ENCODE results near the gene TXNDC2. TPM values are rescaled to one million over a fixed set of nuclear protein-coding genes. Genes with fewer than 3 reads are reported as not detected.
"Not testable (repeated sequence)": the region's sequence is repeated elsewhere in the genome, so short reads cannot be mapped to it uniquely, and the experiment has no call there.

TXNDC2 gene
- polyA plus RNA-seq, 3 donors from 2014 or later = not detected

GRCh38 chr18:9852266-9853081 lies 33.3 kb upstream of the TXNDC2 start:
- Mint-ChIP-seq H3K27me3 (ENCODE audit: low read depth in 3 of 3) (peaks cover 0 to 22% (median 1%) of the 10 kb centered on the region in 3 donors), H3K4me3 (no peak overlapping the region), H3K36me3 (no peaks in the 10 kb centered on the region), H3K9me3 (no peaks in the 10 kb centered on the region), H3K4me1 (no peaks in the 10 kb centered on the region), H3K27ac (no peak overlapping the region)
- DNase-seq = no peak

- no peak for DNase-seq
- H3K27me3 Mint-ChIP-seq (ENCODE audit: low read depth in 3 of 3) = peaks cover 0 to 17% (median 4%) of the 10 kb centered on the region in 3 donors
- H3K4me1 Mint-ChIP-seq = peaks cover 0 to 5% of the 10 kb centered on the region in 2 donors
- H3K27ac Mint-ChIP-seq = no peak overlapping the region
- H3K4me3 Mint-ChIP-seq = no peak overlapping the region
- no peaks in the 10 kb centered on the region for H3K36me3 Mint-ChIP-seq
- no peaks in the 10 kb centered on the region for H3K9me3 Mint-ChIP-seq
Observed at GRCh38 chr18:9854801-9855676, 30.7 kb upstream of the TXNDC2 start.

- Mint-ChIP-seq H3K9me3 (no peaks in the 10 kb centered on the region), H3K27me3 (ENCODE audit: low read depth in 3 of 3) (peaks cover 0 to 17% (median 4%) of the 10 kb centered on the region in 3 donors), H3K4me3 (no peak overlapping the region), H3K4me1 (peaks cover 0 to 5% of the 10 kb centered on the region in 2 donors), H3K36me3 (no peaks in the 10 kb centered on the region), H3K27ac (no peak overlapping the region)
- no peak for DNase-seq
Observed at GRCh38 chr18:9855681-9856080, 30.1 kb upstream of the TXNDC2 start.

DNA sequence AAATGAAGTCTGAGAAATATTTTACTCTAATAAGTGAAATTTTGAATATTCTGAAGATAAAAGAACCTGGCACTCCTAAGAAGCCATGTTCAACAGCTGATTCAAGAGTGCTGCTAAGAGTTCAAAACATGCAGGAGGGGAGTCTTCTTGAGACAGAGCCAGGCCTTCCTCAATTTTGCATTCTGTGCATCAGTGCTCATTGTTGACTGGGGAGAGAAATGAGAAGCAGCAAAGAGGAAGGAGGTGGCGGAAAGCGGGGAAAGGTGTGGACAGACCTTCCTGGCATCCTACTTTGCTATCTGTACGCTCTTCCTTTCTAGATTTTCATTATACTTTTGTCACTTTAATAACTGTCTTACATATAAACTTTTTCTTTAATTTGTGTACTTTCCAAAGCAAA lies 29.7 kb upstream of the TXNDC2 start:
- H3K4me3 Mint-ChIP-seq = no peak overlapping the region
- H3K27ac Mint-ChIP-seq = no peak overlapping the region
- peaks cover 0 to 17% (median 6%) of the 10 kb centered on the region in 3 donors for H3K27me3 Mint-ChIP-seq (ENCODE audit: low read depth in 3 of 3)
- H3K4me1 Mint-ChIP-seq = peaks cover 0 to 5% of the 10 kb centered on the region in 2 donors
- H3K36me3 Mint-ChIP-seq = no peaks in the 10 kb centered on the region
- DNase-seq = no peak
- H3K9me3 Mint-ChIP-seq = no peaks in the 10 kb centered on the region

- H3K9me3 Mint-ChIP-seq, DNase-seq, H3K4me1 Mint-ChIP-seq, H3K4me3 Mint-ChIP-seq, H3K36me3 Mint-ChIP-seq, H3K27ac Mint-ChIP-seq: not testable (repeated sequence)
- peaks cover 0 to 17% (median 6%) of the 10 kb centered on the region in 3 donors for H3K27me3 Mint-ChIP-seq (ENCODE audit: low read depth in 3 of 3)
Observed at GRCh38 chr18:9857479-9857998, 28.2 kb upstream of the TXNDC2 start.

- H3K4me1 Mint-ChIP-seq = peaks cover 0 to 5% of the 10 kb centered on the region in 2 donors
- H3K4me3 Mint-ChIP-seq = no peak overlapping the region
- H3K9me3 Mint-ChIP-seq = peaks cover 0 to 2% (median 0%) of the 10 kb centered on the region in 6 donors
- no peak overlapping the region for H3K27ac Mint-ChIP-seq
- H3K36me3 Mint-ChIP-seq = no peaks in the 10 kb centered on the region
- H3K27me3 Mint-ChIP-seq (ENCODE audit: low read depth in 3 of 3) = peaks cover 0 to 17% (median 7%) of the 10 kb centered on the region in 3 donors
- no peak for DNase-seq
Observed at GRCh38 chr18:9858642-9859041, 27.1 kb upstream of the TXNDC2 start.

GRCh38 chr18:9859232-9859631 lies 26.5 kb upstream of the TXNDC2 start:
- Mint-ChIP-seq H3K36me3 (no peaks in the 10 kb centered on the region), H3K27ac (no peak overlapping the region), H3K4me3 (no peak overlapping the region), H3K9me3 (peaks cover 0 to 2% (median 0%) of the 10 kb centered on the region in 6 donors), H3K27me3 (ENCODE audit: low read depth in 3 of 3) (peaks cover 0 to 14% (median 9%) of the 10 kb centered on the region in 3 donors), H3K4me1 (peaks cover 0 to 5% of the 10 kb centered on the region in 2 donors)
- no peak for DNase-seq

DNA sequence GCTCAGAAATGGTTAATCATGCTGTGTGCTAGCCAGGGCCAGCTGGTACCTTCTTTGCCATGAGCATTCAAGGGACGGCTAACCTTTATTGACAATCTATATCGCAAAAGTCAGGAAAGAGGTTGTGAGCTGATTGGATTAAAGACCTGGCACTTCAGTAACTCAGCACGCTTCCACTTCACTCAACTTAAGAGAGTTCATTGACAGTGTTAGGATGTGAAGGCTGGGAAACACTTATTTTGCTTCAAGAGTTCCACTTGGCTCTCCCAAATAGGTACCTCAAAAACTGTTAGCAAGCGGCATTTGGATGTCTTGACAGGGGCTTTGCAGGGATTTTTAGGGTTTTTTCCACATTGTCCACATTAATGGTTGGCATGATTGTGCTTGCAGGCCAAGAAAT lies 25.1 kb upstream of the TXNDC2 start:
- Mint-ChIP-seq H3K36me3 (peaks cover 0 to 5% (median 3%) of the 10 kb centered on the region in 3 donors), H3K4me3 (no peak overlapping the region), H3K27me3 (ENCODE audit: low read depth in 3 of 3) (peaks cover 0 to 10% (median 9%) of the 10 kb centered on the region in 3 donors), H3K4me1 (peaks cover 0 to 5% of the 10 kb centered on the region in 2 donors), H3K27ac (no peak overlapping the region), H3K9me3 (peaks cover 4 to 9% (median 5%) of the 10 kb centered on the region in 6 donors)
- DNase-seq = no peak

DNA sequence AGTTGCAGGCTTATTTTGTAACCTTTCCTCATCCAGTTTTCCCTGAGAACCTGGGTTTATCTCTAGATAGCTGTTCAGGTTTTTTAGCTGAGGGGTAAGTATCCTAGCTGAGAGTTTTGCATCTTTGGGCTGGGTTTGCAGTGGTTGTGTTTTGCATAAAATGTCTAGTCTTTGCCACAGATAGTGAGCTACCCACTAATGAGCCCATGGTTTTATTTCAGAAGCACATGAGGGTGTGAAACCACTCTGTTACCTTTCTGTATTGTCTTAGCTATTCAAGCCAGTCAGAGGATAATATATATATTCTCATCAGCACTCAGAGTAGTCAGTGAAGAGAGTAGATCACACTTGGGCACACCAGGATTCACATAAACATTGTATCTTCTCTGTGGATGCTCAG lies 24.6 kb upstream of the TXNDC2 start:
- Mint-ChIP-seq H3K27me3 (ENCODE audit: low read depth in 3 of 3) (peaks cover 0 to 9% (median 8%) of the 10 kb centered on the region in 3 donors), H3K4me3 (no peak overlapping the region), H3K27ac (no peak overlapping the region), H3K4me1 (peaks cover 0 to 5% of the 10 kb centered on the region in 2 donors), H3K9me3 (peaks cover 8 to 14% (median 10%) of the 10 kb centered on the region in 6 donors), H3K36me3 (peaks cover 3 to 9% (median 7%) of the 10 kb centered on the region in 3 donors)
- DNase-seq = no peak

DNA sequence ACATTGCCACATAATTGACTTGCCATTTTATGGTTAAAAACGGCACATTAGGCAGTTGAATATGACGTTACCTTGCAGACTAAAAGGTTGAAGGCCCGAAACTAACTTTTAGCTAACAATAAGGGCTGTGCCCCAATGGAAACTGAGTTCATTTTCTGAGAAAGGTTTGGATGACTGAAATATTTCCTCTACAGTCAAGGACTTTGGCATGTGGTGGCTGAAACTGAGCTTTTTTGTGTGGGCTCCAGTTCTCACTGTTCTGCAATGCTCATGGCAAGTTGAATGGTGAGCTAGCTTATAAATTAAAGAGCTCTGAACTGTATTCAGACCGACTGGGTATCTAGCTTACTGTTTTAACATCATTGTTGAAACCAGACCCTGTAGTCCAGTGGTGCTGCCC lies 23.8 kb upstream of the TXNDC2 start:
- no peak for DNase-seq
- Mint-ChIP-seq H3K27me3 (ENCODE audit: low read depth in 3 of 3) (peaks cover 0 to 9% (median 6%) of the 10 kb centered on the region in 3 donors), H3K4me1 (peaks cover 0 to 5% of the 10 kb centered on the region in 2 donors), H3K27ac (no peak overlapping the region), H3K36me3 (peaks cover 3 to 9% (median 7%) of the 10 kb centered on the region in 3 donors), H3K9me3 (peaks cover 11 to 15% (median 12%) of the 10 kb centered on the region in 6 donors), H3K4me3 (no peak overlapping the region)

- no peak for DNase-seq
- H3K27ac Mint-ChIP-seq = no peak overlapping the region
- H3K4me3 Mint-ChIP-seq = no peak overlapping the region
Observed at GRCh38 chr18:9862686-9863085, 23.1 kb upstream of the TXNDC2 start.

DNA sequence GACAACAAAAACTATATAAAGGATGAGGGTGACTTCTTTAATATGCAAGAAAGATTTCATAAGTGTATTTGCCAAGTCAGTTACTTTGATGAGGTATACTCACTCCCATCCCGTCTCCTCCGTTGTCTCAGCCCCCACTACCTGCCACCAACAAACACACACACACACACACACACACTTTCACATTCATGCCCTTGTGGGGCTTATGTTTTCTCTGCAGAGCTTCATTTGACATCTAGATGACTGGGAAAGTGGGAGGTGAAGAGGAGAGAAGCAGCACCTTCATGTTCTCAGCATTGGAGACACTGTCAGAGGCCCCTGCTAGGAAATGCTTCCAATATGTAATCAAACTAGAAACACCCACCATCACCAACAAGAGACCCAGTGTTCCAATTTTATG lies 22.5 kb upstream of the TXNDC2 start:
- H3K4me3 Mint-ChIP-seq = no peak overlapping the region
- no peak for DNase-seq
- peaks cover 0 to 5% of the 10 kb centered on the region in 2 donors for H3K4me1 Mint-ChIP-seq
- peaks cover 4 to 6% (median 4%) of the 10 kb centered on the region in 3 donors for H3K27me3 Mint-ChIP-seq (ENCODE audit: low read depth in 3 of 3)
- peaks cover 3 to 9% (median 7%) of the 10 kb centered on the region in 3 donors for H3K36me3 Mint-ChIP-seq
- no peak overlapping the region for H3K27ac Mint-ChIP-seq
- peaks cover 11 to 17% (median 12%) of the 10 kb centered on the region in 6 donors for H3K9me3 Mint-ChIP-seq

More at GRCh38 chr18:9862686-9863085, 23.1 kb upstream of the TXNDC2 start:
- Mint-ChIP-seq H3K36me3 (peaks cover 3 to 9% (median 7%) of the 10 kb centered on the region in 3 donors), H3K4me1 (peaks cover 0 to 5% of the 10 kb centered on the region in 2 donors), H3K27me3 (ENCODE audit: low read depth in 3 of 3) (peaks cover 0 to 9% (median 4%) of the 10 kb centered on the region in 3 donors), H3K9me3 (peaks cover 11 to 17% (median 12%) of the 10 kb centered on the region in 6 donors)

- H3K4me1 Mint-ChIP-seq = no peaks in the 10 kb centered on the region
- H3K27ac Mint-ChIP-seq = no peak overlapping the region
- no peak overlapping the region for H3K4me3 Mint-ChIP-seq
- H3K36me3 Mint-ChIP-seq = peaks cover 3 to 9% (median 7%) of the 10 kb centered on the region in 3 donors
- no peak for DNase-seq
- peaks cover 11 to 17% (median 12%) of the 10 kb centered on the region in 6 donors for H3K9me3 Mint-ChIP-seq
- peaks cover 0 to 6% (median 4%) of the 10 kb centered on the region in 3 donors for H3K27me3 Mint-ChIP-seq (ENCODE audit: low read depth in 3 of 3)
Observed at GRCh38 chr18:9865764-9866490, 19.8 kb upstream of the TXNDC2 start.

All from immature natural killer cell (primary cell).